Limb (tissue), 2 donors: ENCODE data around the gene BACH2.

ENCODE experiments used
- DNase-seq, 2 donors: peaks; one replicate each; pipeline ENCODE4 v3.0.0-alpha.2; 2016; ENCODE audit errors: extremely low spot score in 2 of 2

Gene BACH2

DNA sequence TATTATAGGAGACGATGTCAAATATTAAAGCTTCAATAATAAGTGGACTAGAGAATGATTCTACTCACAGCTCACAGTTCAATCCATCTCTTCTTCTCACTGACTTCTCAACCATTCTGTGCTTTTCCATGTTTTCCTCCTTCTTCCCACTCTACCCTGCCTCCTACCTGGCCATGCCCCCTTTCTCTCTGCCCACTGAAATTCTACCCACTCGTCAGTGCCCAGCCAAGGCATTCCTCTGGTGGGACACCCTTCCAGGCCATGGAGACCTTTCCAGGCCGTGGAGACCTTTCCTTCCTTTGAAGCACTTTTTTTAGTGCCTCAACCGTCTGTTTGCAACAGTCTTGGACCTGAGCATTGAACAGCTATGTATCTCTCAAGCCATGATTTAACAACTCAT is 18.5 kb downstream of the BACH2 start:
- no peak for DNase-seq

- DNase-seq = no peak
Measured at GRCh38 chr6:90277302-90278011, 19.2 kb downstream of the BACH2 start.

DNA sequence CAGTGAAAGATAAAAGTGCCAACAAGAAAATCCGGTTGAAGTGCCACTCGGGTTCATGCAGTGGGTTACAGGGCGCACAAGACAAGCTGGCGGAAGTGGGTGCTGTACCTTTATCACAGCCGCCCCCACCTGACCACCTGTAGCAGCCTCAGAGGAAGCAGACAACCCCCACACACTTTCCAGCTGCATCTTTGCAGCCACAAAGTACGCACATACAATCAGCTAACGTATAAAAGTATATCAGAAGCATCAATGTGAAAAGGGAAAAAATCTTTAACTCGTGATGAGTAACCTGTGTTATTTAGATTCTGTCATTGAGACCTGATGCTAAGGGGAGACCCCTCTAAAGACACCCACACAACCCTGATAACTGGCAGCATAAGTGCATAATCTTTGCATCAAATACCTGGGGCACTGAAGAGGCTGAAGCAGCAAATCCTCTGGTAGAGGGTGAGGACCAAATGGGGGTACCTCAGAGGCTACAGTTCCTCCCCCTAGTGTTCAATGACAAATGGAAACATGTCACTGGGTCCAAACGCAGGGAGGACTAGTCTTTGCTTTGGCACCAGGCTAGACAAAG is 22.1 kb downstream of the BACH2 start:
- DNase-seq = no peak

DNA sequence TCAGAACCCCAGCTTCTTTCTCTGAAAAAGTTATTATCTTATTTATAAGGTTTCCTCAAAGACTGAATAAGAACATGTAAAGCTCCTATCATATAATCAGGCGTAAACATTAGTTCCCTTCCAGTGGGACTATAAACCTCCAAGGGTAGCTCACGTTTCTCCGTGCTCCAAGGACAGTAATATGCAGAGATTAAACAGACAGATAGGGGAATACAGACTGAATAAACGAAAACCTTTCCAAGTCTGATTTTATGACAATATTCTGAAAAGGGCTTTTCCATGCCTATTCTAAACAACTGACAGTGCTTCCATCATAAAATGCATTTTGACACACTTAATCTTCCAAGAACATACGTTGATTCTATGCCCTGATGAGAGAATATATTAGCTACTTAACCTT is 22.8 kb downstream of the BACH2 start:
- DNase-seq = no peak

DNA sequence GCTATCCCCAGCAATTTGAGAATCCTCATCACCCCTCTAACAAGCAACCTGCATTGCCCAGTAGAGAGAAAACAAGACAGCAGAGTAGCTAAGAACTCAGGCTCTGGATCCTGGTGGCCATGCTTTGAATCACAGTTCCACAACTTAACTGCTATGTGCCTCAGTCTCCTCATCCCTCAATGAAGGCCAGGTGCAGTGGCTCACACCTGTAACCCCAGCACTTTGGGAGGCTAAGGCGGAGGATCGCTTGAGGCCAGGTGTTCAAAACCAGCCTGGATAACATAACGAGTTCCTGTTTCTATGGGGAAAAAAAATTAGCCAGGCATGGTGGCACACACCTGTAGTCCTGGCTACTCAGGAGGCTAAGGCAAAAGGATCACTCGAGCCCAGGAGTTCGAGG is 23.7 kb downstream of the BACH2 start:
- DNase-seq = no peak

DNA sequence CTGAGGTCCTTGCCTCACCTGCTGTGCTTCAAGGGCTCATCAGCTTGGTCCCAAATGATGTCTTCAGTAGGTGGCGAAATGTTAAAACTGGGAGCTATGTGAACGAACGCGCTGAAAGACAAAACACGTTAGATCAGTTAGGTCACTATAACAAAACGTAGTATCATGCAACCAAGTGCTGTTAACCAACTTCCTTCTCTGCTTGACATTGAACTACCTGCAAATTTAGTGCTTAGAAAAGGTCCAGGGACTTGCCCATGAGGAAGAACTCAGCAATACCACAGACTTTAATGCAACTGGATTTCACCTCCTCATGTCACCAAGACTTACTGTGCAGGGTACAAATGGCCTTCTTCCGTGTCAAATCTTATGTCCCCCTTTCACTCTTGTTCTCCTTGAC is 24.8 kb downstream of the BACH2 start:
- no peak for DNase-seq

- DNase-seq = no peak
Measured at GRCh38 chr6:90269334-90269733, 27.3 kb downstream of the BACH2 start.

- no peak for DNase-seq
Measured at GRCh38 chr6:90268178-90268577, 28.5 kb downstream of the BACH2 start.

DNA sequence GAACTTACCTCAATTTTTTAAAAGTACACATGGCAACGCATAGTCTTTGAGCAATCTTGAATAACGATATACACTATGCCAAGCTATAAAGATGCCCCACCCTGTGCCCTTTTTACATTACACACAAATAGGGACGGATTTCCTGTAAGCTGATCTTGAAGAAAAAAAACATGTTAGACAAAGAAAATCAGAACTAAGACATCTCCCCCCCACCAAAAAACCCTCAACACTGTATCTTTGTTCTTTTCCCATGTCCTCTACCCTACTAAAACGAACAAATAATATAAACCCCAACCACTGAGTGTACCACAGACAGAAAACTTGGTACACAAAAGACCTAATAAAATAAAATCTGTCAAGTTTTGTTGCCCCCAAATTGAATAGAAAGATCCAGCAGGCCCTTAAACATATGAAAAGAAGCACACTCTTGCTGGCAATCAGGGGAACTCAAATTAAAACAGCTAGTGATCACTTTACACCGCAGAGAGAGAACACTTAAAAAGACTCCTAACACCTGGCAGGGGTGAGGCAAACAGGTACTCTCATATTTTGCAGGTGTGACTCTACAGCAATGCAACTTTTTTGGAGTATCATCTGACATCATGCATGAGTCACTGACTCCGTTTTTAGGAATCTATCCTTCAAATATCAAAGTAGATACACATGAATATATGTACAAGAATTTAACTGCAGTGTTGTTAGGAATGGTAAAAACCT is 29.6 kb downstream of the BACH2 start:
- no peak for DNase-seq

DNA sequence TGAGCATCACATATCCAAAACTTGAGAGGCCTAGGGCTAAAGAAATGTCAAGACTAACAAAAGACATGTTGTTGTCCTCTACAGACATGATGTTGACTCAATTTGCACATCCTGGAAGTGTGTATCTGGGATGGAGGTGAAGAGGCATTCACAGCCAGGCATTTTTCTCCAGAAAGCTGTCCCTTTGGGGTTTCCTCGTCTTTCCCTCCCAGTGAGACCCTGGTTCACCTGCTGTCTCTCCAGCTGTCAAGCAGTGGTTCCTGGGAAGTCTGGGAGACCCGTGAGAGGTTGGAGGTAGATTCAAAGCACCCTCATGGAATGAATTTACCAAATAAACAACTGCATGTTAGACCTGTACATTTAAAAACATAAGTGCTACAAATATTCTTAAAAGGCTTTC is 32.1 kb downstream of the BACH2 start:
- DNase-seq = no peak

GRCh38 chr6:90263633-90264032 is 33.0 kb downstream of the BACH2 start:
- no peak for DNase-seq

GRCh38 chr6:90261801-90262200 is 34.8 kb downstream of the BACH2 start:
- no peak for DNase-seq

DNA sequence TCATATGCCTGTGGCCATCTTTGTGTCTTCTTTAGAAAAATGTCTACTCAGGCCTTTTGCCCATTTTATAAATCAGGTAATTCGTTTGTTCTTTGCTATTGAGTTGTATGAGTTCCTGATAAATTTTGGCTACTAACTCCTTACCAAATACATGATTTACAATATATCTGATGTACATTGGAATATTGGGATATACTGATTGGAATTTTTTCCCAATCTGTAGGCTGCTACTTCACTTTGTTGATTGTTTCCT is 39.2 kb downstream of the BACH2 start:
- DNase-seq = no peak

DNA sequence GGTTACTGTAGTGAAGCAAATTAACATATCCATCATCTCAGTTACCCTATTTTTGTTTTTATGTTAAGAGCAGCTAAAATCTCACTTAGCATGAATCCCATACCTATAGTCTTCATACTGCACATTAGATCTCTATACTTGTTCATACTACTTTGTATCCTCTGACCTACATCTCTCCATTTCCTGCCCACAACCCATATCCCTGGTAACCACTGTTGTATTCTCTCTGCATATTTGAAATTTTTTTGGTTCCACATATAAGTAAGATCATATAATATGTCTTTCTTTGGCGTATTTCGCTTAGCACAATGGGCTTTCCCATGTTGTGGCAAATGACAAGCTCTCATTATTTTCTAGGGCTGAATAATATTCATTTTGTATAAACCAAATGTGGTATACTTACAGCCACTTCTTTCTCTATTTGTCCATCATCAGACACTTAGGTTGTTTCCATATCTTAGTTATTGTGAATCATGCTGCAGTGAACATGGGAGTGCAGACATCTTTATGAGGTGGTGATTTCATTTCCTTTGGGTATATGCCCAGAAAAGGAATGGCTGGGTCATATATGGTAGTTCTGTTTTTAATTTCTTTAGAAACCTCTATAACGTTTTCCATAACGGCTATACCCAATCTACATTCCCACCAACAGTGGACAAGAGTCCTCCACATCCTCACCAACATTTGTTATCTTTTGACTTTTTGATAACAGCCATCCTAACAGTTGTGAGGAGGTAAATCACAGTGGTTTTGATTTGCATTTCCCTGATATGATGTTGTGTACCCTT is 39.8 kb downstream of the BACH2 start:
- no peak for DNase-seq

- no peak for DNase-seq
Measured at GRCh38 chr6:90253631-90254030, 43.0 kb downstream of the BACH2 start.

- no peak for DNase-seq
Measured at GRCh38 chr6:90251295-90251992, 45.2 kb downstream of the BACH2 start.

DNA sequence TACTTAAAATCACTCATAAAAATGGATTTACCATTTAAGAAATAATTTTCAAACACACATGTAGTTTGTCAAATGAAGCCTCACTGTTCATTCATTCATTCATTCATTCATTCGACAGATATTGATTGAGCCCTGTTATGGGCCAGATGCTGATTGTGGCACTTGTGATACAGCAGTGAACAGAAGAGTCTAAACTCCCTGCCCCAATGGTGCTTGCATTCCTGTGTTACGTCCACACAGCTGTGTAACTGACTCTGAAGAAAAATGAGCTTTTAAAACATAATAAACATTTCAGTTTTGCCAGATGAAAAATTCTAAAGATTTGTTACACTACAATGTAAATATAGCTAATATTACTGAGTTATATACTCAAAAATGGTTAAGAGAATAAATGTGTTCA is 46.2 kb downstream of the BACH2 start:
- no peak for DNase-seq

- no peak for DNase-seq
Measured at GRCh38 chr6:90249458-90249857, 47.2 kb downstream of the BACH2 start.

GRCh38 chr6:90249034-90249433 is 47.6 kb downstream of the BACH2 start:
- DNase-seq = no peak

GRCh38 chr6:90247262-90247661 is 49.4 kb downstream of the BACH2 start:
- DNase-seq = no peak

DNA sequence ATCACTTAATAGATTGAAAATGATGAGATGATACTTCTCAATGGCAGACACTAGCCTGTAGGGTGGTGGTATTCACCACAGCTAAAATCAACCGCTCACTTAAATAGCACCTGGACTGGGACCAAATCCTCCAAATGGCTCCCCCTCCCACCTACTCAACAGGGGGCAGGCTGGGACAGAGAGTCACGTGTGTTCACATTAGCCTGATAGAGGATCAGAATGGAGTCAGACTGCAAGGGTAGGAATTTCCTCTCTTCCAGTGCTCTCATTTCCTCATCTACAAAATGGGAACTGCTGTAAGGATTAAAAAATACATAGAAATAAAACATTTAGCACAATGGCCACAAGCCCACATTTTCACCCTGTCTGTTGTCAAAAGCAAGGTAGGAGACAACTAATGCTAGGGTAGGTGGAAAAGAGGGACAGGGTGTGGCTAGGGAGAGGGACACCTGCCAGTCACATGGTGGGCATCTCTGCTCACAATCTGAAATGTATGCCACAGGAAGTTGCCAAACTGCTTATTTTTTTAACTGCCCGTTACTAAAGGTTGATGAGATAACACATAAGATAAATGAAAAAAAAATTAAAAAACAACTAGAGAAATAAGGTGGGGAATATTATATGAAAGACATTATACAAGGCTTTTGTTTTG is 55.3 kb downstream of the BACH2 start:
- DNase-seq = no peak
